Measurements from ENCODE around the gene CTNNBIP1.
A peak's percentile ranks its signal among the peaks of the same experiment; 100 is the strongest.

The CTNNBIP1 gene

DNA sequence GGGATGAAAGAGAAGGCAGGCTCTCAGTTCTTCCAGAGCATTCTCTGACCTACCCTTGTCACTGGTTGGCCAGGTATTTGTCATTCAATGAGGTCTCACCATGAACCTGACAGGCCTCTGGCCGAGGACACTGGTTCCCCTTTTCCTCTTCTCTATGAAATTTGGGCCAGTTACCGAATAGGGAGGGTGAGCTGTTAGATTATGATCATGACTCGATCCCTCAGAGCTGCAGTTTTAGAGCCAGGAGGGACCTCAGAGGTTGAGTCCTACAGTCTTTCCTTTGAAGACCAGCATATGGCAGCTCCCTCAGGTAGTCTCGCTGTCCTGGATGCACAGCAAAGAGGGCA, 56.8 kb downstream of the CTNNBIP1 start:
- DNase-seq (ENCODE audit: low spot score), result no peak

DNA sequence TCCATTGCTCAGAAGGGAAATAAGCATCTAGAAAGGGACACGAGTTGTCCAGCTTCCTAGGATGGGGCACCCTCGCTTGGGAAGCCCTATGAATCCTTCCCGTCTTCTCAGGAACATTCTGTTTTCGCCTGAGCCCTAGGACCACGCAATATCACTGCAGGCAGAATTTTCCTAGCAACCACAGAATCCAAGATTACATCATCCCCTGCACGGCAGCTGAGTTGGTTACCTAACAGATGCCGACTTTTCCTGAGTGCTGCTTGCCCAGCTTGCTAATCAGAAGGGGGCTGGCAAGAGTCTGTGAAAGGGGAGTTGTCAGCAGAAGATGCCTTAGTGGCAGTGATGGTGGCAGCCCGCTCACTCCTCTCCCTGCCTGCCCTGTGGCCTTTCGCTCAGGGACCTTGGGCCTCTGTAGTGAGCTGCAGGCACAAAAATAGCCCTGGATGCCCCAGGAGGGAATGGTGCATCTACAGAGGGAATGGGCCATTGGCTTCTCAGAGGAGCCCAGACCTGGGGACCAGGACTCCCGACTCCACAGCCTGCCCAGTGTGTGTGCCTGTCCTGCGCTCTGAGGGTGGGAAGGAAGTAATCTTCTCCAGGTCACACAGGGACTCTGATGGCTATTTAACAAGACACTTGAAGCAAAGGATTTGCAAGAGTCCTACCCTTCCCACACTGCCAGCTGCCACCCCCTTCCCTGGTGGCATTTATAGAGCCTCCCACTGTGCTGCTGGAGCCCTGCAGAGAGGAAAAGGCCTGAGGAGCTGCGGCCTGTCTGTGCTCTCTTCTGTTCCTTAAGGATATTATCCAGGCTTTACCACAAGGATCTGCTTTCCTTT, 57.4 kb downstream of the CTNNBIP1 start:
- DNase-seq (ENCODE audit: low spot score), result peak; percentile 80

DNA sequence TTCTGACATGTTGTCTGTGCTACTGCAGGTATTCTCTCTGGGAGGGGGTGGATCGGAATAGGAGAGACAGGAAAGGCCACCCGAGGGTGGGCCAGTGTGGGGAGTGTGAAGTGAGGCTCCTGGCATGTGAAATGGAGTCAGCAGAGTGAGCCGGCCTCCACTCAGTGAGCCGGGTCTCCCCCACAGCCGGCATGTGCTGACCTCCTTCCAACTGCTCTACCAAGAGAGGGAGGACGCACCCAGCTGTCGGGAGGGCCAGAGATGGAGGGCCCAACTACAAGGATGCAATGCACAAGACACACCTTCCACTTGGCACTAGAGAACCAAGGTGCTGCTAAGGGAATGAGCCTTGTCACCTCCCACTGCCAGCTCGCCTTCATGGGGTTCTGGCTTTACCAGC, 58.1 kb downstream of the CTNNBIP1 start:
- DNase-seq (ENCODE audit: low spot score), result no peak

DNA sequence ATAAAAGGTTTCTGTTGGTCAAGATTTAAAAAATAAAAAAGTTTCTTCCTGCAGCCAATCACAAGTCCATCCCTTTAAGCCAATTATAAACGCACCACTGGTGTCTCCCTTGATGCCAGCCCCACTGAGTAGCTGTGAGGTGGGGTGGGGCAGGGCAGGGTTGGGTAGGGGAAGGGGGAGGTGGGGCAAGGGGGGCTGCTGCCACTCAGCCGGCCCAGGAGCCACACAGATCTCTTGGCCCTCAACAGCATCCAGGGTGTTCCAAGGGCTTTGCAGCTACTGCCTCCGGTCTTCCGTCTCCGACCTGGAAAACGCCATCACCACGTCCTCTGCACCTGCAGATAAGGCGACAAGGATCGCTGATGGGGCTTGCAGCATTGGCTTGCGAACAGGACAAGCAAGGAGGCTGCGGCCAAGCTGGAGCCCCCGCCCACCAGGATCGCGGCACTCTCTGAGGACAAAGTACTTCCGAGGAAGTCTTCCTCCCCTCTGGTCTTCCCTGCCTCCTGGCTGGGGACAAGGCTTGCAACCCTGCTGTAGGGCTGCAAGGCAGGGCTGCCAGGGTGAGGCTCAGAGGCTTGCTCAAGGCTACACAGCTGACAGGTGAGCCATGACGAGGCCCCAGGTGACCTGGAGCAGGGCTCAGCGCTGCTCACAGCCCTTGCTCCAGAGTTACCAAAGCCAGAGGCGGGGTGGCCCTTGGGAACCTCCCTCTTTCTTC, 59.5 kb downstream of the CTNNBIP1 start:
- DNase-seq (ENCODE audit: low spot score), result no peak

DNA sequence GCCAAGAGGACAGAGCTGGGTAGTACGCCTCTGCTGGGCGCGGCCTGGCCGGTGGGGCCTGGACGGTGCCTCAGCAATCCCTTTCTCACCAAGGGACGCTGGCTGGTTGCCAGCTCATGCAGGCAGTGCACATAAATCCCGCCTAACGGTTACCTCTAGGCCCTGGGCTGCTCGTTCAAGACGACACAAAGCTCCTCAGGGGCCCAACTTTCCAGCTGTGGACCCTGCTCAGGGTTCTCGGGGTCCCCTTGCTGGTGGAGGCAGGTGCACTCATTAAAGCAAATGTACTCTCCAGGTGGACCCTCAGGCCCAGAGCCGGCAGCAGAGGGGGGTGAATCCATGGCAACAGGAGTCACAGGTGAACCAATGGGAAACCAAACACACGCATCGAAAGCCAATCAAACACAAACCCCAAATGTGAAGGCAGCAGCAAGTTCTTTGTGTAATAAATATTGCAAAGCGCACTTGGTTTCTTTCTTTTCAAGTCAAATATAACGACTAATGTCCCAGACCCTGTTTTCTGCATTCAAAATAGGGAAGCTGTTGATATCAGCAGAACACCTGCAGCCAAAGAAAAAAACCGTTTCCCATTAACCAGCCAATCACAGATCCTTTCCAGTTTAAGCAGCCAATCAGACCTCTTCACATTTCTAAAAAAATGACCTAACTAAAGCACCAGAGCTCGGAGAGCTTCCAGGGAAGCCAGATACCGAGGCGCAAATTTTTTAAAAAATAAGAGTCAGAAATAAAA, 60.2 kb downstream of the CTNNBIP1 start:
- no peak for DNase-seq (ENCODE audit: low spot score)

DNA sequence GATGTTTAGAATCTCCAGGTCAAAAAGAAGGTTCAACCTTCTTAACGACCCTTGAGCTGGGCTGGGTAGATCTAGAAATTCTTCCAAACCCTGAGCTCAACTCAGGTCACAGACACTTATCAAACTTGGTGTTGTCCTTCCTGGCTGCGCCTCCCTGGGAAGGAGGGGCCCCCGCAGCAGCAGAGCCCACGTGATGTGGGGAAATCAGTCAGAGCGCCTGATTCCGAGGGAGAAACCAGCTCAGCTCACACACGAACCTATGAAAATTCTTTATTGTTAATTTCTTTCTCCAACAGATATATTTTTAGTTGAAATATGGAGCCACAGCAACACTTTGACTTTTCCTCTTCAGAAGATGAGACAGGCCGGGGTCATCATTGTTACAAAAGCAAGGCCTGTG, 62.0 kb downstream of the CTNNBIP1 start:
- DNase-seq (ENCODE audit: low spot score), result no peak

DNA sequence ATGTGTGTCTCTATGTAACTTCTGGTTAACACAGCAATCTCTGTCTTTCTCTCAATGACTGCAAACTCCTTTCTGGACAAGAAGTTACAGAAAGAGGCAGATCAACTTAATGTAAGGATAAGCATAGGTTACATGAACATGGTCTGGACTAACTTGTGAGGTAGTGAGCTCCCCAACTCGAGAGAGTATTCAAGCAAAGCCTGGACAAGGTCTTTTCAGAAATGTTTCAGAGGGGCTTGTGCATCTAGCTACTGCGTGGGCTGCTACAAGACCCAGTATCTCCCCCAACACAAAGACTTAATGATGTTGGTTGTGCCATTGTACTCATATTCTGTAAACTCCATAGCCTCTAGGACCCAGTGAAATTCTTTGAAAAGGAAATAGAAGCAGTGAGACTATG, 62.8 kb downstream of the CTNNBIP1 start:
- no peak for DNase-seq (ENCODE audit: low spot score)

DNA sequence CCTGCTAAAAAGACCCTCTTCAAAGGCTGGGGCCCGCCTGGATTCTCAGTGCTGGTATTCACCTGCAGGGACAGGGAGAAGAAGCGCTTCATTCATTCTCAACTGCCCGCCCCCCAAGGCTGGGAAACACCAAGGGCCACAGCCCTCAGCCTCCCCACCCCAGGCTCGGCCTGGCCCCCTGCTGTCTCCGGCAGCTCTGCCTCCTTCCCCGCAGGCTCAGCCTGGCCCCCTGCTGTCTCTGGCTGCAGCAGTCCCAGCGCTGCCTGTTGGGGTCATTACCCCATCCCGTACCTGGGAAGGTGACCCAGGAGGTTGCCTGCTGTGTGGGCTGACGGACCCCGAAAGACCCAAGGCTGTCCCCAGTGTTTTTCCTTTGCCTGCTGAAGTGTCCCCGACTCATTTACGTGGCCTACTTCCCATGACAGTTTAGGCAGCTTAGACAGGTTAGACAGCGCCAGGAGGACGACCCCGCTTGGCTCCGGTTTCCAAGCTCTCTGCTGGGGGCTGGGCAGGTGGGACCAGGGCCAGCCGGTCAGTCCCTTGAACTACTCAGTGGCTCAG, 63.4 kb downstream of the CTNNBIP1 start:
- DNase-seq (ENCODE audit: low spot score), result no peak

DNA sequence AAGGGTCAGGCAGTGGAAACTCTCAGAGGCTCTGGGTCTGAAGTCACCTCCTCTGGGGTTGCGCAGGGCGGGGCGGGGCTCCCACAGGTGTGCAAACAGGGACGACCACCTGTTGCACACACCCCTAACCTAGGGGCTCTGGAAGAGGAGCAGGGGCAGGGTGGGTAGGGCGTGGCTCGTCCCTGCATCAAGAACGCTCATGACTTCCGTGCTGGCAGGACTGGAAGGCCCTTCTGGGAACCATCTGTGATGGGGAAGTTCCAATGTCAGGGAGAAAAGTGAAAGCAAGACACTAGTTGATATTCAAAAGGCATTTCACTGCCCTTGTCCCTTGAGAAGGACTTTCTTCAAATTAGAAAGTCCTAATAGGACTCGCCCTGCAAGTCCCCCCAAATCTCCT, 64.2 kb downstream of the CTNNBIP1 start:
- no peak for DNase-seq (ENCODE audit: low spot score)

DNA sequence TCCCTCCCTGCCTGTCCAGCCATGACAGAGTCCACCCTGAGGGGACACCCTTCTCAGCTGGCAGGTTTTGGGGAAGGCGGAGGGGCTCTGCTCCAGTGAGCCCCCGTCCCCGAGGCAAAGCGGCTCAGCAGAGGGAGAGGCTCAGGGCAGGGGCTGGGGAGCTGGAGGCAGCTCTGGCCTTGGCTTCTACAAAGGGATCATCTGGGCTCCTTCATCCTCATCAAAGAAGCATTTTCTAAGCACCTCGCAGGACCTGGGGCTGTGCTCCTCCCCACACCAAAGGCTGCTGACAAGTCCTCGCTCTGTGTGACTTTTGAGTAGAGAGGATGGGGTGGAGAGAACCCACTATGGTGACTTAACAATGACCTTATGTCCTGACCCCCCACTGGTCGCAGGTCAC, 65.3 kb downstream of the CTNNBIP1 start:
- DNase-seq (ENCODE audit: low spot score), result no peak

DNA sequence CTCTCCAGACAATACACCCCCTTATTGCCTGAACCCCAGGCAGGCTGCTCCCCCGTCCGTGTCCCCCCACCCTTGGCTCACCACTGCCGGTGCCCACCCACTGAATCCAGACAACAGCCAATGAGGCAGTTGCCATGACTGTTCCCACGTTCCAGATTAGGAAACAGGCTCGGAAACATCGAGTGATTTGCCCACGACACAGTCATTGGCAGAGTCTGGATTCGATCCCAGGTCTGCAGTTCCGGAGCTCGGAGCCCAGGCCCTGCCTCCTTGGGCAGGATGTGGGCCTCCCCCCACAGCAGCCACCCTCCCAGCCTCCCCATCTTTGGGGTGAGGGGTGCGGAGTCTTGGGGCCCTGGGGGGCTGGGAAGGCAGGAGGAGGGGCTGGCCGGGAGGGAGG, 66.0 kb downstream of the CTNNBIP1 start:
- DNase-seq (ENCODE audit: low spot score), result peak; percentile 45

DNA sequence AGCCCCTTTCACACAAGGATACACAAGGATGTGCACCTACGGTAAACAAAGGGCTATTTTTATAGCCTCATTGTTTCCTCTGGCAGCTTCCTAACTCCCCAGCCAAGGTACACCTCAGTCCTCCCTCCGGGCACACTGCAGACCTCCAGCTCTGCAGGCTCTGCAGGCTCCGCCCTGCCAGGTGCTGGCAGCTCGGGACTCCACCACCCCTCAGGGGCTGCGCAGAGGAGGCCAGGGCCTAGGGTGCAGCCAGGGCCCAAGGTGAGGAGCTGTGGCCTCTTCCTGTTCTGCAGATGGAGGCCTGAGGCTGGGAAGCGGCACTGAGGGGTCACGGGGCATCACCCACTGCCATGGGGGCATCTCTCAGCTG, 66.5 kb downstream of the CTNNBIP1 start:
- DNase-seq (ENCODE audit: low spot score), result no peak

DNA sequence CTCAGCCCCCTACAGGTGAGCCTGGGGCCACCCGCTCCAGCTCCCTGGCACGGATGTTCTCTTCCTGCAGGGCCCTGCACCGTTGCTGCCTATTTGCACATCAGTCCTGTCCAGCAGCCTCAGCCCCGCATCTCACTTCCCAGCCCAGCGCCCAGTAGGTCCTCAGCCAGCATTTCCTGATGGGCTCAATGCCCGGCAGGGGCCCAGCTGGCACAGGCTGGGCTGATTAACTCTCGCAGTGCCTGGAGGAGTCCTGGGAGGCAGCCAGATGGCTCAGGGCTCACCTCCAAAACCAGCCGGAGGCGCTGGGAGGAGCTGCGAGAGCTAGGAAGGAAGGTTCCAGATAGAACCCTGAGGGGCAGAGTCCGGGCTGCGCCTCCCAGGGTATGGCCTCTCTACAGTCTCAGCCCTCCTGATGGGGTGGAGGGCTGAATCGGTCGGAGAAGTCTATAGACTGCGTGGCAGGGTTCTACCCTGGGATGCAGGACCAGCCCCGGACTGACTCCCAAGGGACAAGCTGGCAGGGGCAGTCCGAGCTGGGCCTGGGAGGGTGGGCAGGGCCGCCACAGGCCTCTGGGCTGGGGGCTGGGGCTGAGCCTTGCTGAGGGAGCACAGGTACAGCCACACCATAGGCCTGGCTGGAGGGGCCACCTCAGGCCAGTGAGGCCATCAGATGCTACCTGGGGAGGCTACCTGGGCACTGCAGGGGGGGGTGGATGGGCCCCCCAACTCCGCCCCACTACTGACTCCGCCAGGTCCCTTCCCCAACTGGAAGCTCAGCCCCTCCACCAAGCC, 67.1 kb downstream of the CTNNBIP1 start:
- DNase-seq (ENCODE audit: low spot score), result no peak

DNA sequence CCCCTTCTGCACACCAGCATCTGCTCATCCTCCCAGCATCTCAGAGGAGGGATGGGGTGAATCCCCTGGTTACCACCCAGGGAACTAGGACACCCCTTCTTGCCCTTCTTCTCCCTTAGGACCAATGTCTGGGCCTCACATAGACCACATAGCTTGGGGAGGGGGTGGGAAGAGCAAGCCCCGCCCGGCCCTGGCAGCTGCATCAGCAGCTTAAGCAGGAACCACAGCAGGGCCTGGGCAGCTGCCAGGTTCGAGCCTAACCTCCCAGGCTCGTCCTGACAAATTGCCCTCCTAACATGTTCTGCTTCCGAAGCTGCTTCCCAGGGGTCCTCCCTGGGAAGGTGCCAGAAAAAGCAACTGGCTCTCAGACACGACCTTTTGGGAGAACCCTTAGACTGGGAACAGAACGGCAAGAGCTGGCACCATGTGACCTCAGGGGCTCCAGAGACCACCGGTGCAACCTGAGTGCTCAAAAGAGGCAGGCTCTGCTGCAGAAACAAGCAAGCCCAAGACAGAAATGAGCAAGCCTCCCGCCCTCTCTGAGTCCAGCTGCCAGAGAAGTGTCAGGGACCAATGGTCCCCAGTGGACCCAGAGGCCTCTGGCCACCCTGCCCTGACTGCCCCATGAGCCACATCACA, 67.9 kb downstream of the CTNNBIP1 start:
- no peak for DNase-seq (ENCODE audit: low spot score)

DNA sequence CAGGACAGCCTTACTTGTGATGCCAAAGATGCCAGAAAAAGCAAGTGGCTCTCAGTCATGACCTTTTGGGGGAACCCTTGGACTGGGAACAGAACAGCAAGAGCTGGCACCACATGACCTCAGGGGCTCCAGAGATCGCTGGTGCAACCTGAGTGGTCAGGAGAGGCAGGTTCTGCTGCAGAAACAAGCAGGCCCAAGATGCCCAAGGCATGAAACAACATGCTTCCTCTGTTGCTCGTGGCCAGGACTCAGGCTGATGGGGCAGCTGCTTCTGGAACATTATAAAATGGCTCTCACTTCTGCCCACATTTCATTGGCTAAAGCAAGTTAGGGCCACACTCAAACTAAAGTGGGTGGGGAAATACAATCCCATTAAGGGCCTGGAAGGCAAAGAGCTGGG, 68.6 kb downstream of the CTNNBIP1 start:
- peak; percentile 2 for DNase-seq (ENCODE audit: low spot score)

DNA sequence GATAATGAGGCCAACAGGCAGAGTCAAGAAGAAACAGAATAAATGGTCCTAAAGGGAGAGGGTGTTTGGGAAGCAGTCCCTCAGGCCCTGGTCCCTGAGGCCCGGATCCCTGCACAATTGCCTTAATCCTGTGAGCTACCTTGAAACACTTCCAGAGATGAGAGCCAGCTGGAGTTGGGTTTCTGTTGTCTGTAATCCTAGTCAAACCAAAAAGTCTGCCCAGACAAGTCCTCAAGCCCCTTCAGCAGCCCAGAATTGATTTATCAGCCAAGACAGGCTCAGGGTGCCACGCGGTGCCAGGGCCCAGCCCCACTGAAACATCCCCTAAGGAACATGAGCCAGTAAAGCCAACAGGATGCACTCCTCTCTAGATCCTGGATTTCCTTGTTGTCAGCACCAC, 69.9 kb downstream of the CTNNBIP1 start:
- peak; percentile 4 for DNase-seq (ENCODE audit: low spot score)

DNA sequence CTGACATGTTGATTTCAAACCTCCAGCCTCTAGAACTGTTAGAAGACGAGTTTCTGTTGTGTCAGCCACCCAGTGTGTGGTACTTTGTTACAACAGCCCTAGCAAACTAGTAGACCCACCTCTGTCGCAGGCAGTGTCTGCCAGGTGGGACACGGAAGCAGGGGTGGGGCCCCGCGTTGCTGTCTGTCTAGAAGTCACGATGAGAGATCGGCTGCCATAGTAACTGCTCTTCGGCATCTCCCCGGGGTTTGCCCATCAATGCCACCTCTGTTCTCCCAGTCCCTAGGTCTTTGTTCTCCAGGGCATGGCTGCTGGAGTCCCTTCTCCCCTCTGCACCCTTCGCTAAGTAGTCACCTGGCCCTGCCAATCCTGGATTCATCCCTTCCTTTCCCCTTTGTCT, 71.1 kb downstream of the CTNNBIP1 start:
- peak; percentile 4 for DNase-seq (ENCODE audit: low spot score)

DNA sequence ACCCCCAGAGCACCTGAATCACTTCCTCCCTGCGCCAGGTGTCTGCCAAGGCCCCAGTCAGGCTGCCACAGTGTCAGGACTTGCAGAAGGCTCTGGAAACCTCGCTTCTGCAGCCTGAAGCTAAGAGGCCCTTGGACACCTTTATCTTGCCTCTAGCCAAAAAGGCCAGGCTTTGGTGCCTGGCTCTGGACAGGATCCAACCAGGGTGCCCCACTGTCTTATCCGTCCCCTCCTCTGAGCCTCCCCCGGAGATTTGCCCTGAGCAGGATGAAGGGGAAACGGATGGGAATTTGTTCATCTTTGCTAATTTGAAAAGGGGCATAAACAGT, 73.5 kb downstream of the CTNNBIP1 start:
- peak; percentile 4 for DNase-seq (ENCODE audit: low spot score)

DNA sequence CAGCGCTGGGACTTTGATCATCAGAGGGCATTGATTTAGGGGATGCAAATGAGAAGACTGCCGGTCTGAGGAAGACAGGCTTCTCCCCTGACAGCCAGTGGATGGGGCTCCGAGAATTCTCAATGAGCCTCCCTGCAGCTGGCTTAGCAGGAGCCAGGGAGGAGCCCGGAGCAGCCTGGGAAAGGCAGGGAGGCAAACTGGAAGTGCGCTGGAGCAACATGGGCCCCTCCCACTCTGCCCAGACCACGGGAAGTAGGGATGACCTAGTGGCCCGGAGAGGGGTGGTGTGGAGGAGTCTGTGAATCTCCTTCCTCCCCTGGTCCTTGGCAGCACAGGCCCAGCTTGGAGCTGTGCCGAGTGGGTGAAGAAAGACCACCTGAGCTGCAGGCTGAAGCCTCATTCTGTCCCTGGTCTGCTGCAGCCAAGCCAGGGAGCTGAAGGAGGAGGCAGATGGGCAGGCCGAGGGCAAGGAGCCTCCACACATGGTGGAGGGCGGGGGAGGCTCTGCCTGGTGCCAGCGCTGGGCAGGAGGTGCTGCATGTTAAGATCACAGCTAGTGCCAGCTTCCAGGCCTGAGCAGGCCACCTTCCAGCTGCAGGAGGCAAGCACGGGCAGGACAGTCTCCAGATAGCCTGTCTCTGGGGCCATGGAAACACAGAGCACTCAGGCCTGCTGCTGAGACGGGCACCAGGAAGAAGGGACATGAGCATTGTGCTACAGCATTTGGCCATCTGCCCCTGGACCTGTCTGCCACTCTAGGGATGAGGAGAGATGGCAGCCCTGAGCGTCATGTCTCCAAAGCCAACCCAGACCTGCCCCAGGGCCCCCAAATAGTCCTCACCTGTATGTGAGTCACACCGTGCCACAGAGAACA, 74.1 kb downstream of the CTNNBIP1 start:
- peak; percentile 74 for DNase-seq (ENCODE audit: low spot score)

DNA sequence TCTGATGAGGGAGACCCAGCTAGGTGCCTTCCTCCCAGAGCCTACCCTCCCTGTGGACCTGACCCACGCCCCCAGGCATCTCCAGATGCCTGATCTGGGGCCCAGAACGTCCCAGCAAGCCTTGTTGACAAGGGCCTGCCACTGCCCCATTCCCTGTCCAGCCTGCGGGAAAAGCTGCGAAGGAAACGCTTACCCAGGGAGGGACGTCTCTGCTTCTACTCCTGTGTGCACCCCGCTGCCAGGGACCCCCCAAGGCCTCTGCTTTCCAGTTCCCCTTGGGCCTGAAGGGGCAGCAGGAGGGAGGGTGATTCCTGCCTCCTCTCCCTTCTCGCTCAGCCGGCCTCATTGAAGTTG, 74.7 kb downstream of the CTNNBIP1 start:
- DNase-seq (ENCODE audit: low spot score), result no peak

DNA sequence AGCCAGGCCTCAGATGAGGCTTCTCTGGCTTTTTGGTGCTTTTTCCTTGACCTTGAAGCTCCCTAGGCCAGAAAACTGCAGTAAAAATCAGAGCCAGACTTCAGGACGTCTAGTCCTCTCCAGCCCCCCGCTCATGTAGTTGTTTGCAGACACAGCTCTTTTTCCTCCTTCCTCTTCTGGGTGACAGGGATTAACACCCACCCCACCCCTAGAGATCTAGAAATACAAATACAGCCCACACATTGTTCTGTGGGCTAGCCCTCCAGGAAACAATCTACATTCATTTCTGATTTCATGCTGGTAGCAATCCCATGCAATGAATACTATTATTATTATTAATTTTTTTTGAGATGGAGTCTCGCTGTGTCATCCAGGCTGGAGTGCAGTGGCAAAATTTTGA, 76.4 kb downstream of the CTNNBIP1 start:
- no peak for DNase-seq (ENCODE audit: low spot score)
